NT2/D1 (cell line): ENCODE results near the gene NIPBL.
"Not testable (repeated sequence)": the region's sequence is repeated elsewhere in the genome, so short reads cannot be mapped to it uniquely, and the experiment has no call there.

Experiments
- DNase-seq: peaks from one replicate; pipeline ENCODE4 v3.0.0-alpha.2; 2011; ENCODE audit warnings: low read depth, low spot score
- H3K27me3 ChIP-seq: 2 replicates; pipeline ENCODE4 v1.6.0; 2011; ENCODE audit warnings: mild to moderate bottlenecking; ENCODE audit not compliant: insufficient read length, insufficient read depth
- H3K36me3 ChIP-seq: 2 replicates; pipeline ENCODE4 v1.6.1; 2011; ENCODE audit warnings: mild to moderate bottlenecking, low read length, mixed read lengths; ENCODE audit not compliant: insufficient read depth, insufficient read length
- H3K4me1 ChIP-seq: 2 replicates; pipeline ENCODE4 v1.5.1; 2011; ENCODE audit not compliant: insufficient read depth, insufficient read length
- H3K4me3 ChIP-seq: 2 replicates; pipeline ENCODE4 v1.5.1; 2011; ENCODE audit warnings: low read depth; ENCODE audit not compliant: insufficient read length
- H3K9ac ChIP-seq: 2 replicates; pipeline ENCODE4 v1.6.0; 2011; ENCODE audit warnings: low read depth; ENCODE audit not compliant: insufficient read length
- H3K9me3 ChIP-seq: 2 replicates; pipeline ENCODE4 v1.5.1; 2011; ENCODE audit warnings: mild to moderate bottlenecking, low read length; ENCODE audit not compliant: insufficient read depth
- SUZ12 ChIP-seq: IDR thresholded peaks from 2 replicates; pipeline ENCODE4 v1.6.1; 2011; ENCODE audit not compliant: insufficient read length, insufficient read depth; ENCODE audit errors: extremely low read depth
- YY1 ChIP-seq: IDR thresholded peaks from 2 replicates; pipeline ENCODE4 v1.6.1; 2011; ENCODE audit not compliant: insufficient read length, insufficient read depth
- ZNF274 ChIP-seq: IDR thresholded peaks from 2 replicates; pipeline ENCODE4 v1.6.1; 2011; ENCODE audit warnings: mild to moderate bottlenecking, low read depth, low read length

NIPBL gene

GRCh38 chr5:36876299-36876964 is at the start of gene NIPBL:
Gene NIPBL (plus strand): TSS chr5:36876769. CDS start chr5:36953697, 76,928 bp downstream.
- DNase-seq = no peak
- TF ChIP-seq YY1 (peak; percentile 17), SUZ12 (no peak), ZNF274 (no peak)
- H3K4me3 ChIP-seq = peak within 1 kb of the TSS; percentile 86
- H3K9ac ChIP-seq = peak within 1 kb of the TSS; percentile 94
- no peaks in the 10 kb centered on the region for H3K9me3 ChIP-seq
- H3K36me3 ChIP-seq = no peaks in the 10 kb centered on the region
- H3K4me1 ChIP-seq = no peaks in the 10 kb centered on the region
- H3K27me3 ChIP-seq = no peaks in the 10 kb centered on the region

- H3K36me3 ChIP-seq = no peaks in the 10 kb centered on the region
- no peaks in the 10 kb centered on the region for H3K9me3 ChIP-seq
- no peaks in the 10 kb centered on the region for H3K4me1 ChIP-seq
- no peak overlapping the region for H3K9ac ChIP-seq
- no peak for DNase-seq
- H3K4me3 ChIP-seq = no peak overlapping the region
- no peaks in the 10 kb centered on the region for H3K27me3 ChIP-seq
- TF ChIP-seq ZNF274 = no peak
- TF ChIP-seq YY1 = no peak
- no peak for TF ChIP-seq SUZ12
These were observed 44.3 kb upstream of the NIPBL start for GRCh38 chr5:36832274-36832673.

- H3K27me3 ChIP-seq = no peaks in the 10 kb centered on the region
- no peaks in the 10 kb centered on the region for H3K4me1 ChIP-seq
- no peak overlapping the region for H3K4me3 ChIP-seq
- H3K9me3 ChIP-seq = no peaks in the 10 kb centered on the region
- H3K9ac ChIP-seq = no peak overlapping the region
- no peaks in the 10 kb centered on the region for H3K36me3 ChIP-seq
- no peak for TF ChIP-seq YY1
- TF ChIP-seq SUZ12 = no peak
- no peak for TF ChIP-seq ZNF274
- DNase-seq = no peak
These were observed 39.7 kb upstream of the NIPBL start for GRCh38 chr5:36836831-36837230.

- H3K4me1 ChIP-seq = no peaks in the 10 kb centered on the region
- no peaks in the 10 kb centered on the region for H3K36me3 ChIP-seq
- H3K4me3 ChIP-seq = no peak overlapping the region
- H3K27me3 ChIP-seq = no peaks in the 10 kb centered on the region
- DNase-seq = no peak
- H3K9ac ChIP-seq = no peak overlapping the region
- TF ChIP-seq YY1 (no peak), SUZ12 (no peak), ZNF274 (no peak)
- no peaks in the 10 kb centered on the region for H3K9me3 ChIP-seq
These were observed 36.8 kb upstream of the NIPBL start for GRCh38 chr5:36839489-36840476.

GRCh38 chr5:36841677-36842076 is 34.9 kb upstream of the NIPBL start:
- Histone ChIP-seq H3K9ac (no peak overlapping the region), H3K4me1 (no peaks in the 10 kb centered on the region), H3K36me3 (no peaks in the 10 kb centered on the region), H3K27me3 (no peaks in the 10 kb centered on the region), H3K9me3 (no peaks in the 10 kb centered on the region), H3K4me3 (no peak overlapping the region)
- TF ChIP-seq ZNF274 = no peak
- TF ChIP-seq YY1 = no peak
- TF ChIP-seq SUZ12 = no peak
- no peak for DNase-seq

- H3K4me3 ChIP-seq = no peak overlapping the region
- no peaks in the 10 kb centered on the region for H3K27me3 ChIP-seq
- DNase-seq = no peak
- no peak overlapping the region for H3K9ac ChIP-seq
- no peaks in the 10 kb centered on the region for H3K4me1 ChIP-seq
- H3K36me3 ChIP-seq = no peaks in the 10 kb centered on the region
- H3K9me3 ChIP-seq = no peaks in the 10 kb centered on the region
- no peak for TF ChIP-seq ZNF274
- TF ChIP-seq SUZ12 = no peak
- no peak for TF ChIP-seq YY1
These were observed 34.5 kb upstream of the NIPBL start for GRCh38 chr5:36842087-36842486.

GRCh38 chr5:36844305-36844704 is 32.3 kb upstream of the NIPBL start:
- no peaks in the 10 kb centered on the region for H3K27me3 ChIP-seq
- no peak overlapping the region for H3K9ac ChIP-seq
- no peak overlapping the region for H3K4me3 ChIP-seq
- no peaks in the 10 kb centered on the region for H3K4me1 ChIP-seq
- no peak for DNase-seq
- H3K9me3 ChIP-seq = no peaks in the 10 kb centered on the region
- no peaks in the 10 kb centered on the region for H3K36me3 ChIP-seq
- TF ChIP-seq SUZ12 = no peak
- no peak for TF ChIP-seq YY1
- no peak for TF ChIP-seq ZNF274

GRCh38 chr5:36848545-36848944 is 28.0 kb upstream of the NIPBL start:
- not testable (repeated sequence) for H3K9ac ChIP-seq, H3K4me3 ChIP-seq, H3K36me3 ChIP-seq, H3K27me3 ChIP-seq, DNase-seq, H3K9me3 ChIP-seq, H3K4me1 ChIP-seq

- not testable (repeated sequence) for H3K9me3 ChIP-seq, DNase-seq, H3K27me3 ChIP-seq, H3K36me3 ChIP-seq, H3K9ac ChIP-seq, H3K4me3 ChIP-seq, H3K4me1 ChIP-seq
These were observed 23.7 kb upstream of the NIPBL start for GRCh38 chr5:36852903-36853302.
